ENCODE results near the gene ASTN1.

The ASTN1 gene

GRCh38 chr1:176866011-176866714 lies 298.3 kb downstream of the ASTN1 start:
- DNase-seq = no peak

GRCh38 chr1:176864211-176864610 lies 300.3 kb downstream of the ASTN1 start:
- DNase-seq = no peak

GRCh38 chr1:176863613-176864012 lies 300.9 kb downstream of the ASTN1 start:
- no peak for DNase-seq

GRCh38 chr1:176858433-176858916 lies 306.0 kb downstream of the ASTN1 start:
- DNase-seq = peak; percentile 46

GRCh38 chr1:176857632-176858031 lies 306.9 kb downstream of the ASTN1 start:
- no peak for DNase-seq

GRCh38 chr1:176854758-176855745 lies 309.5 kb downstream of the ASTN1 start:
- DNase-seq = no peak

GRCh38 chr1:176854121-176854520 lies 310.4 kb downstream of the ASTN1 start:
- DNase-seq = no peak

GRCh38 chr1:176853503-176853902 lies 311.0 kb downstream of the ASTN1 start:
- no peak for DNase-seq

- no peak for DNase-seq
Measured at GRCh38 chr1:176852124-176852523, 312.4 kb downstream of the ASTN1 start.

GRCh38 chr1:176850871-176851270 lies 313.6 kb downstream of the ASTN1 start:
- DNase-seq = no peak

GRCh38 chr1:176849281-176849680 lies 315.2 kb downstream of the ASTN1 start:
- no peak for DNase-seq

GRCh38 chr1:176847052-176847451 lies 317.5 kb downstream of the ASTN1 start:
- no peak for DNase-seq

- peak; percentile 14 for DNase-seq
Measured at GRCh38 chr1:176843352-176844297, 320.9 kb downstream of the ASTN1 start.

GRCh38 chr1:176841238-176841637 lies 323.3 kb downstream of the ASTN1 start:
- no peak for DNase-seq

GRCh38 chr1:176839216-176839615 lies 325.3 kb downstream of the ASTN1 start:
- no peak for DNase-seq

- no peak for DNase-seq
Measured at GRCh38 chr1:176838276-176838995, 326.1 kb downstream of the ASTN1 start.

- DNase-seq = no peak
Measured at GRCh38 chr1:176837708-176838107, 326.8 kb downstream of the ASTN1 start.

GRCh38 chr1:176831150-176831549 lies 333.4 kb downstream of the ASTN1 start:
- no peak for DNase-seq

- no peak for DNase-seq
Measured at GRCh38 chr1:176829261-176829660, 335.3 kb downstream of the ASTN1 start.

- DNase-seq = peak; percentile 86
Measured at GRCh38 chr1:176826265-176826664, 338.2 kb downstream of the ASTN1 start.

GRCh38 chr1:176820391-176821031 lies 344.0 kb downstream of the ASTN1 start:
- no peak for DNase-seq
